Neural cell (in vitro differentiated cells): ENCODE data around the gene ATP6V1E1. TPM values are rescaled to one million over a fixed set of nuclear protein-coding genes. Genes with fewer than 3 reads are reported as not detected.
"Not testable (repeated sequence)": the region's sequence is repeated elsewhere in the genome, so short reads cannot be mapped to it uniquely, and the experiment has no call there.

Source experiments
- H2AFZ ChIP-seq: fragments of 200-600, 300-800 bp; sonication (generic), shearing (Covaris generic); 2 replicates; pipeline ENCODE4 v1.6.0; 2014; ENCODE audit warnings: low read depth, mild to moderate bottlenecking, antibody characterized with exemption, low read length, moderate library complexity
- H3F3A ChIP-seq: fragments of 200-600 bp; shearing (Covaris generic); 2 replicates; pipeline ENCODE4 v1.6.1; 2016; ENCODE audit warnings: mild to moderate bottlenecking, moderate library complexity, mixed read lengths, antibody characterized with exemption, low read length; ENCODE audit not compliant: insufficient read depth, poor library complexity, severe bottlenecking
- H3K27ac ChIP-seq: fragments of 200-600, 300-800 bp; sonication (generic), shearing (Covaris generic); 2 replicates; pipeline ENCODE4 v1.5.1; 2014; ENCODE audit warnings: mild to moderate bottlenecking, low read length, moderate library complexity
- H3K27me3 ChIP-seq: fragments of 300-800, 200-600 bp; sonication (generic), shearing (Covaris generic); 2 replicates; pipeline ENCODE4 v1.6.0; 2014; ENCODE audit warnings: mild to moderate bottlenecking, low read depth, low read length, moderate library complexity; ENCODE audit not compliant: insufficient read depth
- H3K36me3 ChIP-seq: fragments of 300-800, 200-600 bp; sonication (generic), shearing (Covaris generic); 2 replicates; pipeline ENCODE4 v1.5.1; 2014; ENCODE audit warnings: mild to moderate bottlenecking, antibody characterized with exemption, low read length, moderate library complexity; ENCODE audit not compliant: insufficient read depth
- H3K4me2 ChIP-seq: fragments of 300-800, 200-600 bp; sonication (generic), shearing (Covaris generic); 2 replicates; pipeline ENCODE4 v1.6.0; 2014; ENCODE audit warnings: mild to moderate bottlenecking, low read length
- H3K4me3 ChIP-seq: fragments of 300-800, 200-600 bp; sonication (generic), shearing (Covaris generic); 2 replicates; pipeline ENCODE4 v1.5.1; 2014; ENCODE audit warnings: mild to moderate bottlenecking, low read length, moderate library complexity
- H3K79me2 ChIP-seq: fragments of 200-600 bp; shearing (Covaris generic); replicated peaks from 2 replicates; pipeline ENCODE4 v1.6.0; 2014; ENCODE audit warnings: mild to moderate bottlenecking, low read length, moderate library complexity; ENCODE audit not compliant: insufficient read depth
- H3K9ac ChIP-seq: fragments of 300-800, 200-600 bp; sonication (generic), shearing (Covaris generic); 2 replicates; pipeline ENCODE4 v1.6.1; 2016; ENCODE audit warnings: mild to moderate bottlenecking, low read length, mixed read lengths
- H3K9me2 ChIP-seq: fragments of 200-600 bp; shearing (Covaris generic); 2 replicates; pipeline ENCODE4 v1.6.1; 2016; ENCODE audit warnings: mild to moderate bottlenecking, low read length, mixed read lengths; ENCODE audit not compliant: insufficient read depth
- H3K9me3 ChIP-seq: fragments of 200-600, 300-800 bp; sonication (generic), shearing (Covaris generic); 2 replicates; pipeline ENCODE4 v1.6.1; 2016; ENCODE audit warnings: mild to moderate bottlenecking, mixed run types, low read length, moderate library complexity, mixed read lengths
- H4K20me1 ChIP-seq: fragments of 200-600 bp; shearing (Covaris generic); 2 replicates; pipeline ENCODE4 v1.6.1; 2016; ENCODE audit warnings: mild to moderate bottlenecking, mixed run types; ENCODE audit not compliant: insufficient read depth
- EP300 ChIP-seq: fragments of 450-650 bp; conservative IDR thresholded peaks from 2 replicates; pipeline ENCODE4 v1.6.1; 2014; ENCODE audit warnings: antibody characterized with exemption, mild to moderate bottlenecking, moderate library complexity; ENCODE audit not compliant: poor library complexity, severe bottlenecking
- EZH2 ChIP-seq: fragments of 200-600, 300-800 bp; shearing (Covaris generic), sonication (generic); IDR thresholded peaks from 2 replicates; pipeline ENCODE4 v1.6.1; 2014; ENCODE audit warnings: antibody characterized with exemption, low read length, borderline replicate concordance, mild to moderate bottlenecking; ENCODE audit not compliant: insufficient read depth, poor library complexity, severe bottlenecking
- MXI1 ChIP-seq: fragments of 450-650 bp; conservative IDR thresholded peaks from 2 replicates; pipeline ENCODE4 v1.6.1; 2014; ENCODE audit warnings: antibody characterized with exemption, mild to moderate bottlenecking; ENCODE audit not compliant: poor library complexity, severe bottlenecking
- POLR2AphosphoS5 ChIP-seq: IDR thresholded peaks from 2 replicates; pipeline ENCODE4 v1.6.1; 2012
- RAD21 ChIP-seq: fragments of 450-650 bp; conservative IDR thresholded peaks from 2 replicates; pipeline ENCODE4 v1.6.1; 2014; ENCODE audit warnings: antibody characterized with exemption, mild to moderate bottlenecking, moderate library complexity
- SMC3 ChIP-seq: fragments of 450-650 bp; conservative IDR thresholded peaks from 2 replicates; pipeline ENCODE4 v1.6.1; 2014; ENCODE audit warnings: antibody characterized with exemption, mild to moderate bottlenecking, moderate library complexity; ENCODE audit not compliant: poor library complexity
- TAF1 ChIP-seq: IDR thresholded peaks from 2 replicates; pipeline ENCODE4 v1.6.1; 2012; ENCODE audit warnings: low read depth
- polyA plus RNA-seq: library from polyadenylated mRNA; depleted of rRNA; stranded (reverse); fragments of >200 nt; gene quantifications from 2 replicates; pipeline ENCODE4 v1.2.3, GENCODE V29; 2014
- TF ChIP-seq, protein P1 (sequence below): fragments of 450-650 bp; IDR thresholded peaks from 2 replicates; pipeline ENCODE4 v1.5.1; 2014; ENCODE audit warnings: antibody characterized with exemption, mild to moderate bottlenecking, moderate library complexity; ENCODE audit not compliant: poor library complexity, severe bottlenecking
- TF ChIP-seq, protein P2 (sequence below): IDR thresholded peaks from 2 replicates; pipeline ENCODE4 v1.6.1; 2012; ENCODE audit warnings: borderline replicate concordance

Gene ATP6V1E1
- polyA plus RNA-seq, 1 donor from 2014 or later = 224 TPM

DNA sequence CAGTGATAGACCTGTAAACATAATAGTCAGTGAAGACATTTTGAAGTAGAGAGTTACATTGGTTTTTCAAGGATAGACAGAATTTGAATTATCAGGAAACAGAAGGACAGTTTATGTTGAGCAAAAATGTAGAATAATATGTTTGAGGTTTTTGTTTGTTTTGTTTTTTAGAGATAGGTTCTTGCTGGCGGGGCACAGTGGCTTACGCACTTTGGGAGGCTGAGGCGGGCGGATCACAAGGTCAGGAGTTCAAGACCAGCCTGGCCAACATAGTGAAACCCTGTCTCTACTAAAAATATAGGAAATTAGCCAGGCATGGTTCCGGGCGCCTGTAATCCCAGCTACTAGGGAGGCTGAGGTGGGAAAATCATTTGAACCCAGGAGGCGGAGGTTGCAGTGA, 45.6 kb upstream of the ATP6V1E1 start:
- Histone ChIP-seq H3K9me3 (no peaks in the 10 kb centered on the region), H4K20me1 (no peaks in the 10 kb centered on the region), H3K79me2 (no peaks in the 10 kb centered on the region), H2AFZ (no peak overlapping the region), H3K4me3 (no peak overlapping the region), H3K4me2 (no peak overlapping the region), H3K27me3 (no peaks in the 10 kb centered on the region), H3K9ac (no peak overlapping the region), H3K9me2 (no peaks in the 10 kb centered on the region), H3K36me3 (no peaks in the 10 kb centered on the region), H3F3A (no peaks in the 10 kb centered on the region), H3K27ac (no peak overlapping the region)
- TF ChIP-seq SMC3 (no peak), POLR2AphosphoS5 (no peak), EP300 (no peak), MXI1 (no peak), RAD21 (no peak), EZH2 (no peak), TAF1 (no peak)
- TF ChIP-seq, protein P1, sequence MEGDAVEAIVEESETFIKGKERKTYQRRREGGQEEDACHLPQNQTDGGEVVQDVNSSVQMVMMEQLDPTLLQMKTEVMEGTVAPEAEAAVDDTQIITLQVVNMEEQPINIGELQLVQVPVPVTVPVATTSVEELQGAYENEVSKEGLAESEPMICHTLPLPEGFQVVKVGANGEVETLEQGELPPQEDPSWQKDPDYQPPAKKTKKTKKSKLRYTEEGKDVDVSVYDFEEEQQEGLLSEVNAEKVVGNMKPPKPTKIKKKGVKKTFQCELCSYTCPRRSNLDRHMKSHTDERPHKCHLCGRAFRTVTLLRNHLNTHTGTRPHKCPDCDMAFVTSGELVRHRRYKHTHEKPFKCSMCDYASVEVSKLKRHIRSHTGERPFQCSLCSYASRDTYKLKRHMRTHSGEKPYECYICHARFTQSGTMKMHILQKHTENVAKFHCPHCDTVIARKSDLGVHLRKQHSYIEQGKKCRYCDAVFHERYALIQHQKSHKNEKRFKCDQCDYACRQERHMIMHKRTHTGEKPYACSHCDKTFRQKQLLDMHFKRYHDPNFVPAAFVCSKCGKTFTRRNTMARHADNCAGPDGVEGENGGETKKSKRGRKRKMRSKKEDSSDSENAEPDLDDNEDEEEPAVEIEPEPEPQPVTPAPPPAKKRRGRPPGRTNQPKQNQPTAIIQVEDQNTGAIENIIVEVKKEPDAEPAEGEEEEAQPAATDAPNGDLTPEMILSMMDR = no peak
- TF ChIP-seq, protein P2, sequence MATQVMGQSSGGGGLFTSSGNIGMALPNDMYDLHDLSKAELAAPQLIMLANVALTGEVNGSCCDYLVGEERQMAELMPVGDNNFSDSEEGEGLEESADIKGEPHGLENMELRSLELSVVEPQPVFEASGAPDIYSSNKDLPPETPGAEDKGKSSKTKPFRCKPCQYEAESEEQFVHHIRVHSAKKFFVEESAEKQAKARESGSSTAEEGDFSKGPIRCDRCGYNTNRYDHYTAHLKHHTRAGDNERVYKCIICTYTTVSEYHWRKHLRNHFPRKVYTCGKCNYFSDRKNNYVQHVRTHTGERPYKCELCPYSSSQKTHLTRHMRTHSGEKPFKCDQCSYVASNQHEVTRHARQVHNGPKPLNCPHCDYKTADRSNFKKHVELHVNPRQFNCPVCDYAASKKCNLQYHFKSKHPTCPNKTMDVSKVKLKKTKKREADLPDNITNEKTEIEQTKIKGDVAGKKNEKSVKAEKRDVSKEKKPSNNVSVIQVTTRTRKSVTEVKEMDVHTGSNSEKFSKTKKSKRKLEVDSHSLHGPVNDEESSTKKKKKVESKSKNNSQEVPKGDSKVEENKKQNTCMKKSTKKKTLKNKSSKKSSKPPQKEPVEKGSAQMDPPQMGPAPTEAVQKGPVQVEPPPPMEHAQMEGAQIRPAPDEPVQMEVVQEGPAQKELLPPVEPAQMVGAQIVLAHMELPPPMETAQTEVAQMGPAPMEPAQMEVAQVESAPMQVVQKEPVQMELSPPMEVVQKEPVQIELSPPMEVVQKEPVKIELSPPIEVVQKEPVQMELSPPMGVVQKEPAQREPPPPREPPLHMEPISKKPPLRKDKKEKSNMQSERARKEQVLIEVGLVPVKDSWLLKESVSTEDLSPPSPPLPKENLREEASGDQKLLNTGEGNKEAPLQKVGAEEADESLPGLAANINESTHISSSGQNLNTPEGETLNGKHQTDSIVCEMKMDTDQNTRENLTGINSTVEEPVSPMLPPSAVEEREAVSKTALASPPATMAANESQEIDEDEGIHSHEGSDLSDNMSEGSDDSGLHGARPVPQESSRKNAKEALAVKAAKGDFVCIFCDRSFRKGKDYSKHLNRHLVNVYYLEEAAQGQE = no peak

DNA sequence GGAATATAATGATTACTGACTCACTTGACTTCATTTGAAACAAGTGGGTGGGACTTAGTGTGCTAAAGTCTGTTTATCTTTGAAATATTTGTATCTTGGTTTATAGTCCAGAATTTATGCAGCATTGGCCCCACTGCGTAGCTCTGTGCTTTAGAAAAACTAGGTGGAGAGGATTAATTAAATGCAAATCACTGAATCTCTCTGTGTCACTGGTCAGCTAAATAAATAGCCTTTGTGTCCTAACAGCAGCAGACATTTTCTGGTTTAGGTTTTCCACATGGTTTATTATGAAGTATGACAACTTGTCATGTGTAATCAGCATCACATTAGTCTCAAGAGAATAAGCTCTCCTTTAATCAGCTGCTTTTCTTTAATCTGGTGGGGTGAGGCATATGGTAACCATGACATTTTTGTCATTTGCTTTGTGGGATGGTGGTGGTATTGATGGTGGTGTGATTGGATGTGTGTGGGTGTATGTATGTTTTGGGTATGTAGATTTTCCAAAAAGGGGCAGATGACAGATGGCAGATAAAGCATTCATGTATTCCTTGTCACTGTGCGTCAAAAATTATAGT, 44.0 kb upstream of the ATP6V1E1 start:
- Histone ChIP-seq H3F3A (no peaks in the 10 kb centered on the region), H3K4me3 (peak overlapping the region; percentile 19), H4K20me1 (no peaks in the 10 kb centered on the region), H3K79me2 (no peaks in the 10 kb centered on the region), H3K4me2 (no peak overlapping the region), H3K36me3 (no peaks in the 10 kb centered on the region), H3K9me3 (no peaks in the 10 kb centered on the region), H3K9me2 (no peaks in the 10 kb centered on the region), H3K9ac (no peak overlapping the region), H3K27ac (peak overlapping the region; percentile 10), H3K27me3 (no peaks in the 10 kb centered on the region), H2AFZ (no peak overlapping the region)
- TF ChIP-seq MXI1 = no peak
- TF ChIP-seq, protein P1 = no peak
- no peak for TF ChIP-seq EP300
- no peak for TF ChIP-seq EZH2
- TF ChIP-seq RAD21 = no peak
- no peak for TF ChIP-seq TAF1
- no peak for TF ChIP-seq POLR2AphosphoS5
- TF ChIP-seq SMC3 = no peak
- TF ChIP-seq, protein P2 = no peak

DNA sequence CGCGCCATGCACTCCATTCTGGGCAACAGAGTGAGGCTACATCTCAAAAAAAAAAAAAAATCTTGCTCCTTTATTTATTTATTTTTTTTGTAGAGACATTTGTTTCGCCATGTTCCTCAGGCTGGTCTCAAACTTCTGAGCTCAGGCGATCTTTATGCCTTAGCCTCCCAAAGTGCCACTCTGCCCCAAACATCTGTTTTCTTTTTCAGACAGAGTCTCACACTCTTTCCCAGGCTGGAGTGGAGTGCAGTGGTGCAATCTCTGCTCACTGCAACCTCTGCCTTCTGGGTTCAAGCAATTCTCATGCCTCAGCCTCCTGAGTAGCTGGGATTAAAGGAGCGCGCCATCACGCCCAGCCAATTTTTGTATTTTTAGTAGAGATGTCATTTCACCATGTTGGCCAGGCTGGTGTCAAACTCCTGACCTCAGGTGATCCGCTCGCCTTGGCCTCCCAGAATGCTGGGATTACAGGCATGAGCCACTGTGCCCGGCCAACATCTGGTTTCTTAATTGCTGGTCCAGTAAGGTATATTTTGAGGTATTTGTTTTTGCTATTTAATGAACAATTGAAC, 43.1 kb upstream of the ATP6V1E1 start:
- not testable (repeated sequence) for H3K4me3 ChIP-seq, H3K36me3 ChIP-seq, H3K79me2 ChIP-seq, H3K9me3 ChIP-seq, H2AFZ ChIP-seq, H4K20me1 ChIP-seq, H3K4me2 ChIP-seq, H3K9me2 ChIP-seq, H3K27me3 ChIP-seq, H3K9ac ChIP-seq, H3F3A ChIP-seq, H3K27ac ChIP-seq
